ENCODE results near the gene THADA.
A peak's percentile ranks its signal among the peaks of the same experiment; 100 is the strongest.

The THADA gene

DNA sequence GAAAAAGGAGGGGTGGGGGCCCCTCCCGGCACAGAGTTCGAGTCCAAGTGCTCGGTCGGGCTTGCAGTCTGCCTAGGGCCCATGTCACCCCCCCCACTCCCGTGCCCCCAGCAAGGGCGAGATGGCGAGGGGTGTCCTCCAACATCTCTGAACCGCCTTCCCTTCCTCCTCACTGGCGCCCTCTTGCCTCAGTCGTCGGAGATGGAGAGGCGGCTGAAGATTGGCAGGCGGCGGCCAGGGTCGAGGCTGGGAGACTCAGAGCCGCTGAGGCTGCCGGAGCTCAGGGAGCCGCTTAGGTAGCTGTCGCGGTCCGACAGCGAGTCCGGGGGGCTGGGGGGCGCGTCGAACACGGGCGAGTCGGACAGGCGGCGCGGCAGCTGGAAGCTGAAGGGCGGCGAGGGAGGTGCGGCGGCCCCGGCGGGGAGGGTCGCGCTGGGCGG is 371.7 kb downstream of the THADA start:
- DNase-seq (ENCODE audit: low spot score) = peak; percentile 61

GRCh38 chr2:43223521-43224001 is 372.3 kb downstream of the THADA start:
- no peak for DNase-seq (ENCODE audit: low spot score)

DNA sequence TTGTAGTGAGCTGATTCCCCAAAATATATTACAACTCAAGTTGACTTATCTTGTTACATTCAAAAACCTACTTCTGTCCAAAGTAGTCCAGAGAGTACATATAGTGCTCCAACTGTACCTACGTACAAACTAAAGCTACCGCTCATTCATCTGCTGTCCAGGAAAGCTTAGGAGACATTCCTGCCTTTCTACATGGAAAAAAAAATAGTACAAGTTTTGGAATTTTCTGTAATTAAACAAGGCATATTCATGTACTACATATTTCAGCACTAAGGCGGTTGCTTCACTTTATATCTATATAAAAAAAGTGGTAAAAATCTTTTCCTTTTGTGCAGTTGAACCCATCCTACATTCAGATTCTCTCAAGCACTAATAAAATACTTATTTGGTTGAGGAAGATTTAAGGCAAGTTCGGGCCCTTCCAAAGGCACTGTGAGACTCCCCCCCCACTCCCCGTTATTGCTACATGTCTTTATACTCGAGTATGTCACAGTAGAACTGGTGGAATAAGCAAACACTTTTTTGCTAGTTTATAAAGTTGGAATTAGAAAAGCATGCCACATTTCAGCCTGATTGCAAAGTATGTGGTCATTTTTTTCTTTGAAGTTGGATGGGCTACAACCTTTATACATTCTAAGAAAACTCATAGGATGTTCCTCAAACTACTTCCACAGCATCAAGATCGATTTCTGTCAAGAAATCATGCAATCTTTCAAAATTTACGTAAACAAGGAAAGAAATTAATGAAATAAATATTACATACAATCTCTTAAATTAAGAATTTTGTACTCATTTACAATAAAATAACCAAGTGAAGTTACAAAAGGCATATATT is 373.1 kb downstream of the THADA start:
- peak; percentile 20 for DNase-seq (ENCODE audit: low spot score)

DNA sequence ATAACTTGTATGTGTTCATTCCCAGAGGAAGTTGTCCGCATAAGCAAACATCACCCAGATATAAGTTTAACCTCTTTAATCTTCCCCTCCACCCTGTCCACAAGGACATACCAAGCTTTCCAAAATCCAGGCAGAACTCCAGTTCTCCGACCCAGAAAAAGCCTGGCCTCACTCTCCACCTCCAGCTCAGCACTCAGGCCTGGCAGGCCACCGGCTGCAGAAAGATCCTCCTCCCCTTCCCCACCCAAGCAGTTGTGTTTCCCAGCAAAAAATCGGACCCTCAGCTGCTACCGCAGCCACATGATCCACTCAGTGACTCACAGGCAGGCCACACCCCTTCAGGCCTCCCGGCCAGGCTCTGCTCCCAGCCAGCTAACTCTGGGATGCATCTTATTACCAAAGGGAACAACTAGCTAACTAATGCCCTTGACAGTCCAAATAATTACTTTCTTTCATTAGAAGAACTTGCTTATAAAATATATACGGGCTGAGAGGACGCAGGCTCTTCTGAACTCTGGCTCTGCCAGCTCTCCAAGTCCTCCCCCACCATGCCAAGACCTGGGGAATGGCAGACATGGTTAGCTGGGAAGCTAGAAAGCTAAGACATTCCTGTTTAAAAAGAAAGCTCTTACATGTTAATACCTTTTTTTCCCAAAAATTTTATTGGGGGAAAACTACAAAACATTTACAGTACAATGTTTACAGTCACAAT is 373.9 kb downstream of the THADA start:
- DNase-seq (ENCODE audit: low spot score) = peak; percentile 93

DNA sequence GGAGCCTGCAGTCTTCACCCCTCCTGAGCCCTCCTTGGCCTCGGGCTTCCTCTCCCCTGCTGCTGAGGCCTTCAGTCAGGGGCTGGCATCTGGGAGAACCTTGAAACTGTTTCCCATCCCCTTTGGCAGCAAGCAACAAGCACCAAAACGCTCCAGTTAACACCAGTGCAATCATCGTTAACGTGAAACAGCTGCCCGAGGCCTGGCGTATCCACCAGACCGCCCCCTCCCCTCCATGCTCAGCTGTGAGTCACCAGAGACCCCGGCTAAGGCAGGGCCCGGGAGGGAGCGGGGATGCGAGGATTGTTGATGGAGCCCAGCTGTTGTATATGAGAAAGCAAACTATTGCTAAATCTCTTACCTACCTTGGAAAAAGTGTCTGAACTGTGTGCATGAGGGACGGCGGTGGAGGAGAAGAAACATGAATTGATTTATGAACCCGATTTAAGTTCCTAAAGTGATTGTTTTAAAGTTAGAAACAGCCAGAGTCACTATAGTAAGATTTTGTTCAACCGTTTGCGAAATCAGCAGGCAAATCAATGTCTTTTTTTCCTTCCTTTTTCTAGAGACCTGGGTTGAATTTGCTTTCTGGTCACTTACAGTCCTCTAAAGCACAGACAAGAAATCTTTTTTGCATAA is 374.6 kb downstream of the THADA start:
- DNase-seq (ENCODE audit: low spot score) = peak; percentile 19

DNA sequence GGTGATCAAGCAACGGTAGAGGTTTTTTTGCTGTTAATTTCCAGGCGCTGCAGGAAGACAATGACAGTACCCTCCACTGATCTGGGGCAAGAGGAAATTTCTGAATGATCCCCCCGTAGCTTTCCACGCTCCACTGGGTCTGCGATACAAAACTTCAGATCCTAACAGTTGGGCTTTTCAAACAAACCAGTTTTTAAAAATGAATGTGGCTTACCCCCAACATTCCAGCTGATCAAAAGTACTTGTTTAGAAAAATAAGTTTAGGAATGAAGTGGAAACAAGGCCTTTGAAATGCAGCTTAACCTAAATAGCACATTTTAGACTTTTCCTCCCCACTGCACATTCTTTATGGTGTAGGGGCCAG is 375.1 kb downstream of the THADA start:
- peak; percentile 14 for DNase-seq (ENCODE audit: low spot score)

GRCh38 chr2:43220229-43220751 is 375.5 kb downstream of the THADA start:
- no peak for DNase-seq (ENCODE audit: low spot score)

DNA sequence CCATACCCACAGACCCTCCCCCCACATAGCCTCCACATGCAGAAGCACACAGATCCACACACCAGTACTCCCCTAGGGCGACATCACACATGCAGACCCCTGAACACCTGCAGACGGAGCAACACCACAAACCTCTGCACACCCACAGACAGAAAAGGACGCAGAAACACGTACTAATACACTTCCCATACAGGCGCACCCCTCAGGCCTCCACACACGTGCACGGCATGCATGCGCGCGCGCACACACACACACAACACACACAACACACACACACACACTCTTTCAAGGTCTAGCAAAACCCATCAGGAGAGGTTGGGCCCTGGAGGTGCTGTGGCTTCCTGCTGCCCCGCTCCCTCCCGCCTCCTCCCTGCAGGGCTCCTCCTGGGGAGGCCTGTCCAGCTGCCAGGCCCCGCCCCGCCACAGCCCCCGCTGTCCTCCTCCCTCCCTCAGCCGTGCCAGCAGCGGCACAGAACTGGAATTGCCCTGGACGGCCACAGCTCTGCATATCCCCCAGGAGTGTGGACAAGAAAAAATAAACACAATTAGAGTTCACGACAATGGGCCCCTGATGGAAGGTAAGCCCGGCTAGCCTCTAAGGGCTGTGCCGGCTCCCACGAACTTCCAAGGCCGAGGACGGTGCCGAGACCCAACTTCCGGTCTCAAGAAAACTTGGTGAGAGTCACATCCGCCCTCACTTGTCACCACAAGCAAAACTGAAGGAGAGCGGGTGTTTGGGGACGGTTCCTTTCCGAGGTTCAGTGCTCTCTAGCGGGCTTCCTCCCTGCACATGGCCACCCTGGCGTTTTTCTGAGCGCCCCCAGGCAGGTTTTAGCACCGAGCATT is 376.2 kb downstream of the THADA start:
- DNase-seq (ENCODE audit: low spot score) = peak; percentile 82

- no peak for DNase-seq (ENCODE audit: low spot score)
Measured at GRCh38 chr2:43218702-43219382, 377.0 kb downstream of the THADA start.

DNA sequence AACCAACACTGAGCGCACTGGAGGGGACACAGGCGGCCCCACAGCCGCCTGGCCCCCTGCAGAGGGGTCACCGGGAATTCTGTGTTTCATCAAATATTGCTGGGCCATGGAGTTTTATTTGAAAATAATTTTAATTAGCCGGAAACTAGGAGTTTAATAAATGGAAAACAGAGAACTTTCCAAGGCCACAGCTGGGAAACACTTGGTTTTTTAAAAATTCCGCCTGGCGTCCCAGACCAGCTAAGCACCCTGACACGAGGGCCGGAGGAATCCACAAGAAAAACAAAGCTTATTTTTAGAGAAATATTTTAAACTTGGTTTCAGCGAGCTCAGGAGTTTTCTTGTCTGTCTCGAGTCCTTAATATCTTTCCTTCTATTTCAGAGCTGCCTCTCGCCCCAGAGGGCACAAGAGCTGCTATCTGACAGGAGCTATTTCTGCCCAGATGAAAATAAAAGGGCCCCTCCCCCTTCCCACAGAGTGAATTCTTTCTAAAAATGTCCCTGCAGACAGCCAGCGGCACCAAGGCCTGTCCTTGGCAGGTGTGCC is 377.6 kb downstream of the THADA start:
- DNase-seq (ENCODE audit: low spot score) = peak; percentile 22

DNA sequence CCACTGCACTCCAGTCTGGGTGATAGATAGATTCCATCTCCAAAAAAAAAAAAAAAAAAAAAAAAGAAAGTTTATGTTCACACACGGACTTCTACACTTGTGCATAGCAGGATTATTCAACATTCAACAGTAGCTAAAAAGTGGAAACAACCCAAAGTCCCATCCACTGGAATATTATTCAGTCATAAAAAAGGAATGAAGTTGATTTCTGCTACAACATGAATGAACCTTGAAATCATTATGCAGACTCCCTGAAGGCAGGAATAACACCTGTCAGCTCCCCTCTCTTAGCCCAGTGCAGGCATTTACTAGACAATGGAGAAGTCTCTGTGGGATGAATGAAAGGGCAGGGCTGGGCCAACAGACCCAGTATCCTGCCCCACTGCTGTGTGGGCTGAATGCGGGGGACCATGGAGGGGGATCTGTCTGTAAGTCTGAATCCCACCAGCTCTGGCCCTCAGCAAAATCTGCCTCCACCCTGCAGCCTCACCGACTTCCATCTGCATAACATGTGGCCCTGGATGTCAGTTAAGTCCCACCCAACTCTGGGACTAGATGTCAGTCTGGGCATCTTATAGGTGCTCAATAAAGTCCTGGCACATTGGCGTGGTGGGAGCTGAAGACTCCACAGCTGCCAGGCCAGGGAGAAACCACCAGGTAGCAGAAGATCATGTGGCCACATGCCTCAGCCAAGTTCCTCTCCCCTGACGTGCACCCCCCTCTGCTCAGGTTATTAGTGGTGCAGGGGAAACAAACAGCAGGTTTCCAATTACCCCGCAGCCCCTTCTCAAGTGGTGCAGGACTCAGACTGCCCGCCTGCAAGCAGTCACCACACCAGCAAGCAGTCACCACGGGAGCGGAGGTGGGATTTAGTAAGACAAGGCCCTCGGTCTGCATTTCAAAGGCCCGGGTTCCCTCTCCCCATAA is 378.3 kb downstream of the THADA start:
- no peak for DNase-seq (ENCODE audit: low spot score)

GRCh38 chr2:43216629-43217028 is 379.2 kb downstream of the THADA start:
- DNase-seq (ENCODE audit: low spot score) = no peak

GRCh38 chr2:43215673-43216255 is 380.1 kb downstream of the THADA start:
- no peak for DNase-seq (ENCODE audit: low spot score)

DNA sequence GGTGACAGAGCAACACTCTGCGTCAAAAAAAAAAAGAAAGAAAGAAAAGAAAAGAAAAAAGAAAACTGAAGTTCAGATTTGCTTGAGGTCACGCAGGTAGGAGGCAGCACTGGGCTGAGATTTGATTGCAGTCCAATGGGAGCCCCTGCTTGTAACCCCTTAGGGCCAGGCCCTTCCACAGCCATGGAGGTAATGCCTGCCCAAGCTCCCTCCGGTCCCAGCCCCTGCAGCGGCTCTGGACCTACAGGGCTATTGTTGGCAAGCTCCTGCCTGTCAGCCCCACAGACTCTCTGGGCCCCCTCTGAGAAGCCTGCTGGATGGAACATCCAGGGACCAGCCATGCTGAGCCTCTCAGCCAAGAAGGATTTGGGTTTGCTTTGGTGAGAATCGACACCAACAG is 381.6 kb downstream of the THADA start:
- DNase-seq (ENCODE audit: low spot score) = no peak

- DNase-seq (ENCODE audit: low spot score) = peak; percentile 42
Measured at GRCh38 chr2:43212931-43213330, 382.9 kb downstream of the THADA start.

DNA sequence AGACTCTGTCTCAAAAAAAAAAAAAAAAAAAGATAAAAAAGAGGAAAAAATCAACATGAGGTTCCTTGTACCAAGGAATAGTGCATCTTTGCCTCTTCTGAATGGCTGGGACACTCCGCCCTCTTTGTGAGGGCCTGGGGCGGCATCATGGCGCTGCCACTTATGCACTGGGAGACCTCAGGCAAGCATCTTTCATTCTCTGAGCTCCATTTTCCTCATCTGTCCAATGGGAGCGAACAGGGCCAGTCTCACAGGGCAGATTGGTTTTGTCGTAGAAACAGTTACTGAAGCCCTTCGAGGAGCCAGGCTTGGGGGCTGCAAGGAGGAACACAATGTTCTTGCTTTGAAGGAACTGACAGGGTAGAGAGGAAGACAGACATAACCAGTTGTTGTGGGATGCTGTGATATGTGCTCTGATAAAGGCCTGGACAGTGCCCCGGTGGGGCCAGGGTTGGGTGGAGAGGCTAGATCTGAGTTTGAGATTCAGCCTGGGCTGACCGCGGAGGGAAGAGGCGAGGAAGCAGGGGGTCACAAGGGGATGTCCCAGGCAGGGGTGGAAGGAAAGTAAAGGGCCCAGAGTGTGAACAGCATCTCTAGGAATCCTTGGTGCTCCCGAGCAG is 383.5 kb downstream of the THADA start:
- DNase-seq (ENCODE audit: low spot score) = no peak

DNA sequence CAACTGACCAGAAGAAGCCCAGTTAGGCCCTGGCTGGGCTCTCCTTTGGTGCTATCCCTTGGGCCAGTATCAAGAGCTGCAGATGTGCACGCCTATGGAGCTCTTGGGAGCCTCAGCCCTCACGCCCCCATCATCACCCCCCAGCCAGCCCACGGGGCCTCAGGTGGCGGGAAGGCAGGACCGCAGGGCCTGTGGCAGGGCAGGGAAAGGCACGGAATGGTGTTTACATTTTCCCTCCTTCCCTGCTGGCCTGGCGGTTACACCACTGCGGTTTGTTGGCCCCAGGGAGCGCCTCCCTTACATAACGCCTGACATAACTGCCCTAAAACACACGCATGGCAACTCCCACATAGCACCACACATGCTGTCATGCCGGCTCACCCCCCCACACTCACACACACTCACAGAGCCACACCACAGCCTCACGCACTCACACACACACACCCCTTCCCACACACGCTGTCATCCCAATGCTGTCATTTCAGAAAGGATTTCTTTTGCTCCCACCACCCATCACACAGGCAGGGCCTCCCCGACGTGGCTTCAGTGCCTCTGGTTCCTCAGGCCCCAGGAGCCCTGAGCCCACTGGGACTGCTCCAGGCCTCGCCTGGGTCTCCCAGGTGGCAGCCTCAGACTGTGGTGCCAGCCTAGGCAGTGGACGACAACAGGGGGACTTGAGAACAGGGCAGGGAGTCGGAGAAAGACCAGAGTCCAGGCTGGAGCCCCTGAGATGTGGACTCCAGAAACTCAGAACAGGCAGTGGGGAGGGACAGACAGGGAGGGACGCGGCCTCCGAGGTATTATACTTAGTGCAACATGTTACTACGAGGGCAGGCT is 385.2 kb downstream of the THADA start:
- DNase-seq (ENCODE audit: low spot score) = peak; percentile 52

GRCh38 chr2:43210125-43210466 is 385.7 kb downstream of the THADA start:
- no peak for DNase-seq (ENCODE audit: low spot score)
